ENCODE data around the gene PRICKLE3. TPM values are rescaled to one million over a fixed set of nuclear protein-coding genes. Genes with fewer than 3 reads are reported as not detected.

PRICKLE3 gene, protein sequence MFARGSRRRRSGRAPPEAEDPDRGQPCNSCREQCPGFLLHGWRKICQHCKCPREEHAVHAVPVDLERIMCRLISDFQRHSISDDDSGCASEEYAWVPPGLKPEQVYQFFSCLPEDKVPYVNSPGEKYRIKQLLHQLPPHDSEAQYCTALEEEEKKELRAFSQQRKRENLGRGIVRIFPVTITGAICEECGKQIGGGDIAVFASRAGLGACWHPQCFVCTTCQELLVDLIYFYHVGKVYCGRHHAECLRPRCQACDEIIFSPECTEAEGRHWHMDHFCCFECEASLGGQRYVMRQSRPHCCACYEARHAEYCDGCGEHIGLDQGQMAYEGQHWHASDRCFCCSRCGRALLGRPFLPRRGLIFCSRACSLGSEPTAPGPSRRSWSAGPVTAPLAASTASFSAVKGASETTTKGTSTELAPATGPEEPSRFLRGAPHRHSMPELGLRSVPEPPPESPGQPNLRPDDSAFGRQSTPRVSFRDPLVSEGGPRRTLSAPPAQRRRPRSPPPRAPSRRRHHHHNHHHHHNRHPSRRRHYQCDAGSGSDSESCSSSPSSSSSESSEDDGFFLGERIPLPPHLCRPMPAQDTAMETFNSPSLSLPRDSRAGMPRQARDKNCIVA
- total RNA-seq: 5.2 and 6.2 TPM in 2 replicates

DNA sequence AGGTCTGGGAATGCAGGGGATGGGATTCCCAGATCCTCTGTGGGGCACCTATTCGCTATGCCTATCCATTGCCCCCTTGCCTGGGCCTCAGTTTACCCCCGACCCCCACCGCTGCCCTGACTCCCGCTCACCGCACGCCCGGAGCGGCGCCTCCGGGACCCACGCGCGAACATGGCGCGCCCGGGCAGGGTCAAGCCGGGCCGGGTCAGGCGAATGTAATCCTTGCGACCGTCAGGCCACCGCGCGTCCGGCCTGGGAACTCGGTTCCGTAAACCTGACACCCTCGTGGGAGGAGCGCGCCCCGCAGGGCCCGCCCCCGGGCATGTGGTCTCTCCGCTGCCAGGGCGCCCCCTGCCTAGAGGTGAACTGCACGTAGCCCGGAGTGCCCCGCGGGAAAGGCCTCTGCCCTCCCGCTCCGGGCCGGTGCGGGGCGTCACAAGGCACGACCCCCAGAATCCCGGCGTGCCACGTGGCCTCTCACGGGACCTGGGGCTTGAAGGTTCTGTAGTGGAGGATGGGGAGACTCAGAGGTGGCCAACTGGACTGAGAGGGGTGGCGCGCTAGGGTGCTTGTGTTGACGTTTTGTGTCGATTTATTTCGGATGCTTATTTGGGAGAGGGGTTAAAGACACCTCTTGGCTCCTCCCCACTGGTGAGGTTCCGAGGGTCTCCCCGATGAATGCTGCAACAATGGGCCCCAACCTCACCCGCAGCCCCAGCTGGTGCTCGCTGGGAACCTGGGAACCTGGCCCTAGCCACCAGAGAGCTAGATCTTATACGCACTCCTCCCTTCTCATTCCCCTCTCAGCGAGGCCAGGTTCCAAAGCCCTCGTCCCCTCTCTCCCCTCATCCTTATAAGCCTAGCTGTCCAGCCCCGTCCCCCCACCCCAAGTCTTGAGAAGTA lies at the start of gene PRICKLE3:
Gene PRICKLE3 (minus strand): TSS at position 249 of the 903 bp plus-strand sequence. CDS start 76 bp downstream, at position 173.

DNA sequence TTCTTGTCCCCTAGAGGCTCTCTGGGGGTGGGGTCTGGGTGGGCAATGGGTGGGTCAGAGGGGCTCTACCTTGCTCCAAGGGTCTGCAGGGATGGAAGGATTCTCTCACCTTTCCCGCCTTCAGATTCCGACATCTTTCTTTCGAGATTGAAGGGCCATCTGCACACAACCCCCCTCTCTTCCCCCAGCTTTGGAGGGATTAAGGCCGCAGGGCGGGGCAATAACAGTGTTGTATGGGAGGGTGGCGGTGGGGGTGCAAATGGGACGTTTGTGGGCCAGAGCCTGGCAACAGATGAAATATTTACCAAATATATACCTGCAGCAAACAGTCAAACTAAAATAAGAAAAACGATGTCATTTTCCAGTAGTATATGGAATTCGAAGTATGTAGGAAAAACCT lies 47.0 kb upstream of the PRICKLE3 start, which contains the start of gene CACNA1F:
Gene CACNA1F (minus strand): TSS at position 165 of the 400 bp plus-strand sequence. CDS start 31 bp downstream, at position 134.

DNA sequence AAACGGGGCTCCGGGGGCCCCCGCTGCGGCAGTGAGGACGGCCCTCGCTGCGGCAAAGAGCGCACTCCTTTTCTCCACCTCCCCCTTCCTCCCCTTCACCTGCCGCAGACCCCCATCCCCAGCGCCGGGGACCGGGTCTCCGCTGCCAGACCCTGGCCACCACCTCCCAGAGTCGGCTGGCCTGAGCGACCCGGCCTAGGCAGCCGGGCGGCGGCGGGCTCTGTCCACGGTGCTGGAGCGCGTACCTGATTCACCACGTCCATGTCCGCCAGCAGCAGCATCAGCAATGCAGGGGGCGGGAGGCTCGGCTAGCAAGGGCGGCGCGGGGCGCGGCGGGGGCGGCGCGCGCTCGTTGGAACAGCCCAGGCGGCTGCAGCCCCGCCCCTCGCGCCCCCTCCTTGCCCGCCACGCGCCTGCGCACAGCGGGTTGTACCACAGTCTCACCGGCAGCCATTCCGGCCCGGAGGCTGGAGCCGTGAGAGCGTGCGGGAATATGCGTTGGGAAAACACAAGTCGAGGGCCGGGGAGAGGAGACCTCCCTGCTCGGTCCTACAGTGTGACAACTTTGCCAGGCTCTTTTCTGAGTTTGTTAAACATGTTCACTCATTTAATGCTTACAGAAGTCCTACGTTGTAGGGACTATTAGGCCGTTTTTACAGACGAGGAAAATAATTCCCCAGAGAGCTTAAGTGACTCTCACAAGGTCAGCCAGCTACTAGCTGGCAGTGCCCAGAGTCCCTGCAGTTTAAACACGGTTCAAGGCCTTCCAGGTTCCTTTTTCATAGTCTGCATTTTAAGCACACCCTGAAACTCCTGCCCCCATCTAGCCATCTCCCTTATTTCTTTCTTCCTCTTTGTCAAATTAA lies 14.0 kb upstream of the PRICKLE3 start, which contains the start of gene SYP:
Gene SYP (minus strand): TSS at position 288 of the 866 bp plus-strand sequence. CDS start 7 bp downstream, at position 281.

DNA sequence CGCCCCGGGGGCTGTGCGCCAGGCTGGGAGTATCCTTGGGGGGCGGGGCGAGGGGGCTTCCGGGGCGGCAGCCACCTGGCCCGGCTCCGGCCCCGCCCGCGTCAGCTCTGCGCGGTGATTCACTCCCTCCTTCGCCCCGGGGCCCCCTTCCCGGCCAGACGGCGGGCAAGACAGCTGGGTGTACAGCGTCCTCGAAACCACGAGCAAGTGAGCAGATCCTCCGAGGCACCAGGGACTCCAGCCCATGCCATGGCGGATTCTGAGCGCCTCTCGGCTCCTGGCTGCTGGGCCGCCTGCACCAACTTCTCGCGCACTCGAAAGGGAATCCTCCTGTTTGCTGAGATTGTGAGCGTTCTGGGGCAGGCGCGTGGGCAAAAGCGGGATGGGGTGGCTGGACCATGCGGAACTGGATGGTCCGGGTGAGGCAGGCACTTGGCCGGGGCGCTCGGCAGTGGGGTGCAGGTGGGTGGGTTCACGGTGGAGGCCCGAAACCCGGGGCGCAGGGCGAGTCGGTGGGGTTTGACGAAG lies 14.4 kb downstream of the PRICKLE3 start, which contains the start of gene PLP2:
Gene PLP2 (plus strand): TSS at position 147 of the 528 bp plus-strand sequence. CDS start 103 bp downstream, at position 250.

DNA sequence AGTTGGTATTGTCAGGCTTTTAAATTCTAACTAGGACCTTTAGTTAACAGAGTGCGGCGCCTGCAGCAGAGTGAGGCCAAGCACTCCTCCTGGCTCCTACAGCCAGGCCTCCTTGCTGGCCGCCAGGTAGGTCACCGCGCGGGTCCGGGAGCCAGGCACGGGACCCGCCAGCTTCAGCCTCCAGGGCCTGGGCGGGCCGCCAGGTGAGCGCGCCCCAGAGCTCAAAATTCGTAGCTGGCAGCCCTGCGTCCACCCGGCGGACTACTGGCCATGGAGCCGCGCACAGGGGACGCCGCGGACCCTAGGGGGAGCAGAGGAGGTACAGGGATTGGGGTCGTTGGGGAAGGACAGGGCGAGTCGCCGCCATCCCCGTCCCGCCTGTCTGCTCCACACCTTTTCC lies 23.6 kb downstream of the PRICKLE3 start, which contains the start of gene MAGIX:
Gene MAGIX (plus strand): TSS at position 139 of the 400 bp plus-strand sequence. CDS start 132 bp downstream, at position 271.

Other genes with a start within 250 kb of the PRICKLE3 start
- gene OTUD5, start 228.8 kb downstream of the PRICKLE3 start, total RNA-seq: 18.4 and 25.7 TPM in 2 replicates
- 0.46 and 0.65 TPM in 2 replicates for gene KCND1, start 214.5 kb downstream of the PRICKLE3 start, total RNA-seq
- gene GRIPAP1, start 184.1 kb downstream of the PRICKLE3 start, total RNA-seq: 22.4 and 27.1 TPM in 2 replicates
- gene TFE3, start 143.0 kb downstream of the PRICKLE3 start, total RNA-seq: 15.3 and 18.1 TPM in 2 replicates
- 0.61 and 0.65 TPM in 2 replicates for gene CCDC120, start 127.4 kb downstream of the PRICKLE3 start, total RNA-seq
- gene PRAF2, start 112.4 kb downstream of the PRICKLE3 start, total RNA-seq: 4.6 and 5.2 TPM in 2 replicates
- gene WDR45, start 106.5 kb downstream of the PRICKLE3 start, total RNA-seq: 24.0 and 34.0 TPM in 2 replicates
- gene GPKOW, start 62.6 kb downstream of the PRICKLE3 start, total RNA-seq: 23.4 and 25.1 TPM in 2 replicates
- 0.65 and 1.7 TPM in 2 replicates for gene MAGIX, start 23.6 kb downstream of the PRICKLE3 start, total RNA-seq
- 7.8 and 13.3 TPM in 2 replicates for gene PLP2, start 14.5 kb downstream of the PRICKLE3 start, total RNA-seq
- under 0.01 and 0.15 TPM in 2 replicates for gene SYP, start 13.8 kb upstream of the PRICKLE3 start, total RNA-seq
- gene CACNA1F, start 47.0 kb upstream of the PRICKLE3 start, total RNA-seq: not detected in 2 replicates
- 8.1 and 10.6 TPM in 2 replicates for gene CCDC22, start 49.1 kb upstream of the PRICKLE3 start, total RNA-seq
- not detected in 2 replicates for gene FOXP3, start 78.3 kb upstream of the PRICKLE3 start, total RNA-seq
- gene PPP1R3F, start 83.4 kb upstream of the PRICKLE3 start, total RNA-seq: 1.9 and 2.9 TPM in 2 replicates
- gene GAGE10, start 117.3 kb upstream of the PRICKLE3 start, total RNA-seq: not detected in 2 replicates
- not detected in 2 replicates for gene GAGE12J, start 135.7 kb upstream of the PRICKLE3 start, total RNA-seq
- not detected in 2 replicates for gene GAGE13, start 145.2 kb upstream of the PRICKLE3 start, total RNA-seq